Measurements from ENCODE around the gene MSI2.

The MSI2 gene

GRCh38 chr17:57527221-57528057, 271.1 kb downstream of the MSI2 start:
- no peak for DNase-seq (ENCODE audit: low spot score)

GRCh38 chr17:57528058-57528451, 271.7 kb downstream of the MSI2 start:
- no peak for DNase-seq (ENCODE audit: low spot score)

- no peak for DNase-seq (ENCODE audit: low spot score)
These were observed 273.7 kb downstream of the MSI2 start for GRCh38 chr17:57530026-57530425.

GRCh38 chr17:57530508-57530907, 274.2 kb downstream of the MSI2 start:
- no peak for DNase-seq (ENCODE audit: low spot score)

GRCh38 chr17:57531078-57531477, 274.8 kb downstream of the MSI2 start:
- no peak for DNase-seq (ENCODE audit: low spot score)

- DNase-seq (ENCODE audit: low spot score): no peak
These were observed 275.6 kb downstream of the MSI2 start for GRCh38 chr17:57531648-57532504.

- no peak for DNase-seq (ENCODE audit: low spot score)
These were observed 276.2 kb downstream of the MSI2 start for GRCh38 chr17:57532556-57532955.

GRCh38 chr17:57532966-57533365, 276.6 kb downstream of the MSI2 start:
- no peak for DNase-seq (ENCODE audit: low spot score)

- no peak for DNase-seq (ENCODE audit: low spot score)
These were observed 277.5 kb downstream of the MSI2 start for GRCh38 chr17:57533684-57534305.

GRCh38 chr17:57534863-57535248, 278.5 kb downstream of the MSI2 start:
- no peak for DNase-seq (ENCODE audit: low spot score)

- no peak for DNase-seq (ENCODE audit: low spot score)
These were observed 279.1 kb downstream of the MSI2 start for GRCh38 chr17:57535249-57535966.

GRCh38 chr17:57536289-57536688, 280.0 kb downstream of the MSI2 start:
- DNase-seq (ENCODE audit: low spot score): no peak

GRCh38 chr17:57536789-57537523, 280.6 kb downstream of the MSI2 start:
- DNase-seq (ENCODE audit: low spot score): no peak

GRCh38 chr17:57537524-57538410, 281.4 kb downstream of the MSI2 start:
- DNase-seq (ENCODE audit: low spot score): no peak

- DNase-seq (ENCODE audit: low spot score): no peak
These were observed 282.6 kb downstream of the MSI2 start for GRCh38 chr17:57538736-57539456.

- no peak for DNase-seq (ENCODE audit: low spot score)
These were observed 283.4 kb downstream of the MSI2 start for GRCh38 chr17:57539529-57540301.

- DNase-seq (ENCODE audit: low spot score): no peak
These were observed 284.3 kb downstream of the MSI2 start for GRCh38 chr17:57540596-57540995.

GRCh38 chr17:57541049-57541448, 284.7 kb downstream of the MSI2 start:
- no peak for DNase-seq (ENCODE audit: low spot score)

Measured in putamen (tissue), 1 donor.